GM23248 (cell line): Measurements from ENCODE around the gene CLEC16A.

Experiments
- EZH2 ChIP-seq: fragments of 200-600 bp; sonication (generic); IDR thresholded peaks from 2 replicates; pipeline ENCODE4 v1.6.1; 2018; ENCODE audit warnings: antibody characterized with exemption, mild to moderate bottlenecking; ENCODE audit not compliant: insufficient read depth, poor library complexity, severe bottlenecking
- EZH2phosphoT487 ChIP-seq: fragments of 200-600 bp; sonication (generic); IDR thresholded peaks from 2 replicates; pipeline ENCODE4 v1.6.1; 2018; ENCODE audit warnings: antibody characterized with exemption, moderate library complexity, mild to moderate bottlenecking, low read depth; ENCODE audit not compliant: insufficient read depth

- no peak for TF ChIP-seq EZH2
- TF ChIP-seq EZH2phosphoT487: no peak
Observed at GRCh38 chr16:11175787-11176341, 231.5 kb downstream of the CLEC16A start.
